ENCODE data around the gene CDC42SE1. TPM values are rescaled to one million over a fixed set of nuclear protein-coding genes. Genes with fewer than 3 reads are reported as not detected.

The CDC42SE1 gene
- total and polyA plus RNA-seq, 9 of the 15 experiments (the other 6 are each of a cell fraction or from before 2014, with no cell fraction given), result 78.1 to 189 (median 114) TPM

- peak; percentile 99 for TF ChIP-seq VEZF1 (CRISPR knock-in tag; IDR thresholded peaks at IDR 0.05)
- TF ChIP-seq GTF2F1 (IDR thresholded peaks at IDR 0.05; ENCODE audit: low read depth, low read length), result peak; percentile 75; the same call in 1 of the 2 replicates
- TF ChIP-seq BRD4 (IDR thresholded peaks at IDR 0.05), result peak; percentile 96
- TF ChIP-seq ILK (tag; IDR thresholded peaks at IDR 0.05; ENCODE audit: borderline replicate concordance, low read depth), result no peak
- no peak for TF ChIP-seq ZNF785 (CRISPR knock-in tag; IDR thresholded peaks at IDR 0.05)
- TF ChIP-seq MYC (IDR thresholded peaks at IDR 0.05; ENCODE audit: low read depth, low read length), result peak; percentile 91
- TF ChIP-seq MYC (CRISPR knock-in tag; IDR thresholded peaks at IDR 0.05; ENCODE audit: borderline replicate concordance, low read depth), result peak; percentile 98
- no peak for TF ChIP-seq ZNF699 (CRISPR knock-in tag; IDR thresholded peaks at IDR 0.05; ENCODE audit: insufficient replicate concordance)
- TF ChIP-seq CHCHD3 (CRISPR knock-in tag; IDR thresholded peaks at IDR 0.05), result no peak
- TF ChIP-seq ARID3A (IDR thresholded peaks at IDR 0.05; ENCODE audit: borderline replicate concordance, low read depth, low read length), result no peak; the same call in 1 of the 2 replicates
- TF ChIP-seq CHD7 (IDR thresholded peaks at IDR 0.05; ENCODE audit: low read depth, low read length), result no peak
Observed at GRCh38 chr1:151070474-151071276, 11.3 kb upstream of the CDC42SE1 start, which contains the start of gene GABPB2 (continued).

Data from K562 (cell line).